ENCODE data around the gene IL10RA. TPM values are rescaled to one million over a fixed set of nuclear protein-coding genes. Genes with fewer than 3 reads are reported as not detected.

IL10RA gene
- total RNA-seq, 3 donors from 2014 or later = 9.8 to 47.5 (median 13.3) TPM

DNA sequence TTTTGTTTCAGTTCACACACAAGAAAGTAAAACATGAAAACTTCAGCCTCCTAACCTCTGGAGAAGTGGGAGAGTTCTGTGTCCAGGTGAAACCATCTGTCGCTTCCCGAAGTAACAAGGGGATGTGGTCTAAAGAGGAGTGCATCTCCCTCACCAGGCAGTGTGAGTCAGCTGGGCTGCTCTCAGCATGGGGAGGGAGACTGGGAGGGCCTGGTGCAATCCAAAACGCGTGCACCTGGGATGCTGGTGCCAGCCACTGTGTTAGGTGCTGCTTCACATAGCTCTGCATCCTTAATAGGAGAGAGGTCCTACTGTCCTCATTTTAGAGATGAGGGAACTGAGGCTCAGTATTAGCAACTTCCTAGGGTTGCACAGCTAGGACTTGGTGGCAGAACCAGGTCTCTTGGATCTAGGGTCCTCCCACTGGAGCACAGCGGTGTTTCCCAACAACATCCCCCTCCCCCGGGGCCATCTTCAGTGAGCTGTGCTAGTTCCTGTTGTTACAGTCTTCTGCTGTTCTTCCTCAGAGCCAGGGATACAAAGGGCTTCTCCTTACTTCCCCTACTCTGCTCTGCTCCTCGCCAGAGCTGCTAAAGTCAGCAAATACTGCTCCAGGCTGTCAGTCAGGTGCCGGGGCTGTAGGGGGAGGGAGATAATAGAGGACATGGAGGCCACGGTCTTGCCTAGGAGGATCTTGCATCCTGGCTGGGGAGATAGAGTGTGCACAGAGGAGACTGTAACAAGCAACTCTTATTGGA lies 8.0 kb downstream of the IL10RA start:
- DNase-seq (ENCODE audit: low spot score in 2 of 2) = no peak
- H3K4me1 ChIP-seq = no peaks in the 10 kb centered on the region

GRCh38 chr11:117995472-117995871 lies 9.3 kb downstream of the IL10RA start:
- Histone ChIP-seq H3K9me3 (no peaks in the 10 kb centered on the region), H3K27me3 (no peaks in the 10 kb centered on the region), H3K36me3 (no peaks in the 10 kb centered on the region), H3K4me1 (no peaks in the 10 kb centered on the region), H3K27ac (no peak overlapping the region), H3K4me3 (no peak overlapping the region)
- intact Hi-C loops (cut with DNase I; ENCODE audit: low total_unique reads) = no loop called here
- TF ChIP-seq, protein P1, sequence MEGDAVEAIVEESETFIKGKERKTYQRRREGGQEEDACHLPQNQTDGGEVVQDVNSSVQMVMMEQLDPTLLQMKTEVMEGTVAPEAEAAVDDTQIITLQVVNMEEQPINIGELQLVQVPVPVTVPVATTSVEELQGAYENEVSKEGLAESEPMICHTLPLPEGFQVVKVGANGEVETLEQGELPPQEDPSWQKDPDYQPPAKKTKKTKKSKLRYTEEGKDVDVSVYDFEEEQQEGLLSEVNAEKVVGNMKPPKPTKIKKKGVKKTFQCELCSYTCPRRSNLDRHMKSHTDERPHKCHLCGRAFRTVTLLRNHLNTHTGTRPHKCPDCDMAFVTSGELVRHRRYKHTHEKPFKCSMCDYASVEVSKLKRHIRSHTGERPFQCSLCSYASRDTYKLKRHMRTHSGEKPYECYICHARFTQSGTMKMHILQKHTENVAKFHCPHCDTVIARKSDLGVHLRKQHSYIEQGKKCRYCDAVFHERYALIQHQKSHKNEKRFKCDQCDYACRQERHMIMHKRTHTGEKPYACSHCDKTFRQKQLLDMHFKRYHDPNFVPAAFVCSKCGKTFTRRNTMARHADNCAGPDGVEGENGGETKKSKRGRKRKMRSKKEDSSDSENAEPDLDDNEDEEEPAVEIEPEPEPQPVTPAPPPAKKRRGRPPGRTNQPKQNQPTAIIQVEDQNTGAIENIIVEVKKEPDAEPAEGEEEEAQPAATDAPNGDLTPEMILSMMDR (IDR thresholded peaks at IDR 0.05) = no peak
- TF ChIP-seq POLR2AphosphoS5 (IDR thresholded peaks at IDR 0.05) (no peak), POLR2A (IDR thresholded peaks at IDR 0.05) (no peak)
- DNase-seq (ENCODE audit: low spot score in 2 of 2) = no peak

More for the DNA sequence above, 8.0 kb downstream of the IL10RA start:
- H3K9me3 ChIP-seq = no peaks in the 10 kb centered on the region
- no peaks in the 10 kb centered on the region for H3K27me3 ChIP-seq
- intact Hi-C loops (cut with DNase I; ENCODE audit: low total_unique reads) = no loop called here
- no peak overlapping the region for H3K27ac ChIP-seq
- TF ChIP-seq POLR2AphosphoS5 (IDR thresholded peaks at IDR 0.05) (no peak), POLR2A (IDR thresholded peaks at IDR 0.05) (no peak)
- TF ChIP-seq, protein P1 (IDR thresholded peaks at IDR 0.05) = no peak
- no peak overlapping the region for H3K4me3 ChIP-seq
- no peaks in the 10 kb centered on the region for H3K36me3 ChIP-seq

DNA sequence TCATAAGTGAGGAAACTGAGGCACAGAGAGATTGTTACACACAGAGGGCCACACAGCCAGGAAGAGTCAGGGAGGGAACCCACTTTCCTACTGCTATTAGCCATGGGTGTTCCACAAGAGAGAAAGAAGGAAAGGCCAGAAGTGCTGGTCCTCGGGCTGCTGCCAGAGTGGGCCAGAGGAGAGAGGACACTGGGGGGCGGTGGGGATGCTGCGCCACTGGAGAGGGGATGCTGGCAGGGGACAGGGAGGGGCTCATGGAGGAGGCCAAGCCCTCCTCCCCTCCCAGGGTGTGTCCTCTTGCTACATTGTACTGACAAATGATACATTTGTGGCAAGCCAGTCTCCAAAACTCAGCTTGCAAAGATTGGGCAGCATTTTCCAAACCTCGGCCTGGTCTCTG lies 9.9 kb downstream of the IL10RA start:
- no peaks in the 10 kb centered on the region for H3K4me1 ChIP-seq
- DNase-seq (ENCODE audit: low spot score in 2 of 2) = no peak
- no peak overlapping the region for H3K27ac ChIP-seq
- intact Hi-C loops (cut with DNase I; ENCODE audit: low total_unique reads) = no loop called here
- no peaks in the 10 kb centered on the region for H3K36me3 ChIP-seq
- no peaks in the 10 kb centered on the region for H3K9me3 ChIP-seq
- no peak for TF ChIP-seq POLR2AphosphoS5 (IDR thresholded peaks at IDR 0.05)
- TF ChIP-seq, protein P1 (IDR thresholded peaks at IDR 0.05) = no peak
- TF ChIP-seq POLR2A (IDR thresholded peaks at IDR 0.05) = no peak
- no peak overlapping the region for H3K4me3 ChIP-seq
- H3K27me3 ChIP-seq = no peaks in the 10 kb centered on the region

DNA sequence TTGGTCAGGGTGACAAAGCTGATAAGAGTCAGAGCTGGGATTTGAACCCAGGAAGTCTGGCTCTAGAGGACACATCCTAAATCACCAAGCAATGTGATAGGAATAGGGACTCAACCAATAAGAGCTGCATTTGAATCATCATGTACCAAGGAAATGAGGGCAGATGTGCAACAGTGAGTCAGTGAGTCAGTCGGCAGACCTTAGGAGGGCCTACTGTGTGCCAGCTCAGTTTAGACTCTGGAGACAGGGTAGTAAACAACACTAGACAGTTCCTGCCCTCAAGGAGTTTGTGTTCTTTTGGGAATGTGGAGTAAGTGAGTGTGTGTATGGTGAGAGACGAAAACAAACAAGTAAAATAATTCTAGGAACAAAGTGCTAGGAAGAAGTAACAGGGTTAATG lies 11.2 kb downstream of the IL10RA start:
- TF ChIP-seq POLR2A (IDR thresholded peaks at IDR 0.05) (no peak), POLR2AphosphoS5 (IDR thresholded peaks at IDR 0.05) (no peak)
- TF ChIP-seq, protein P1 (IDR thresholded peaks at IDR 0.05) = no peak
- intact Hi-C loops (cut with DNase I; ENCODE audit: low total_unique reads) = no loop called here
- no peak for DNase-seq (ENCODE audit: low spot score in 2 of 2)
- no peaks in the 10 kb centered on the region for H3K36me3 ChIP-seq
- H3K27ac ChIP-seq = no peak overlapping the region
- H3K27me3 ChIP-seq = no peaks in the 10 kb centered on the region
- no peaks in the 10 kb centered on the region for H3K4me1 ChIP-seq
- H3K9me3 ChIP-seq = no peaks in the 10 kb centered on the region
- no peak overlapping the region for H3K4me3 ChIP-seq

GRCh38 chr11:117997823-117998579 lies 11.8 kb downstream of the IL10RA start:
- DNase-seq (ENCODE audit: low spot score in 2 of 2) = no peak
- no peak overlapping the region for H3K27ac ChIP-seq
- TF ChIP-seq, protein P1 (IDR thresholded peaks at IDR 0.05) = no peak
- TF ChIP-seq POLR2A (IDR thresholded peaks at IDR 0.05) = no peak
- TF ChIP-seq POLR2AphosphoS5 (IDR thresholded peaks at IDR 0.05) = no peak
- H3K27me3 ChIP-seq = no peaks in the 10 kb centered on the region
- no peaks in the 10 kb centered on the region for H3K4me1 ChIP-seq
- H3K4me3 ChIP-seq = no peak overlapping the region
- no peaks in the 10 kb centered on the region for H3K9me3 ChIP-seq
- H3K36me3 ChIP-seq = no peaks in the 10 kb centered on the region
- intact Hi-C loops (cut with DNase I; ENCODE audit: low total_unique reads) = no loop called here

Data from breast epithelium (tissue), 4 donors.